CD4-positive, alpha-beta T cell treated with Interleukin-1 beta for 1 hour (primary cell): ENCODE results near the gene PRKCH.
"Not testable (repeated sequence)": the region's sequence is repeated elsewhere in the genome, so short reads cannot be mapped to it uniquely, and the experiment has no call there.

ENCODE experiments used
- DNase-seq, 2 donors: peaks; one replicate each; pipeline ENCODE4 v3.0.0-alpha.2; 2020 to 2022

The PRKCH gene

GRCh38 chr14:61516964-61517653 is 195.7 kb downstream of the PRKCH start:
- DNase-seq = no peak

DNA sequence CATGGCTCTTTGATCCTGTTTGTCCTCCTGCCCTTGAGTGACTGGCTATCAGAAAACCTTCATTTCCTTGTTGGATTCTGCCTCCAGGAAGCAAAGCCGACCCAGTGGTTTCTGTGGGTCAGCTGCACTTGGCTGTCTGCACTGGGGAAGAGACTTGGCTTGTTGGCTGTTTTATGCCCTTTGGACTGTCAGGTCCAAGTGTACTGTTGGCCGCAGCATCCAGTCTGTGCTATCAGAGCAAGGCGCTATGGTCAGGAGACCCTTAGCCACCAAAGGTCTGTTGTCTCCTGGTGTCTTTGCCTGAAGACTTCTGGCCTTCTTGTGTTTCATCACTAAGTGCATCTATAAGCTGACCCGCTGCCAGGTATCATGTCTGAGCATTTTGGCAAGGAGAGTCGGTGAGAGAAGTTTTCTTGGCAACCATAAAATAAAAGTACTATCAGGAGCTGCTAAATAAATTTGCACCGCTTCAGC is 196.6 kb downstream of the PRKCH start:
- no peak for DNase-seq

DNA sequence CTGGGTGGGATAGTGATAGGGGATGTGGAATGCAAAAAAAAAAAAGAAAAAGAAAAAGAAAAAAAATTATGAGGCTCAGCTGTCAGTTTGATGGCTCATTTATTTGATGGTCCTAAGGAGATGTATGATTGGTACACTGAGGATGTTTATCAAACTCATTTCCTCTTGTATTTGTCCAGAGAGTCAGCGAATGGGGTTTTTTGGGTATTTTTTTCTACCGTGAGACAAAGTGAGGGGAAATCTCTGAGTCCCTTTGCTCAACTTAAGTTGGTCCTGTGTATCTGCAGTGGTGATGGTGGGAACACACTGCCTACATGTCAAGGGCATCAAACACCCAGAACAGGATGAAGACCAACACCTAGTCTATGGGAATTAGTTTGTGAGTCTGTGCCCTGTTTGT is 197.0 kb downstream of the PRKCH start:
- no peak for DNase-seq

GRCh38 chr14:61519106-61519505 is 197.7 kb downstream of the PRKCH start:
- no peak for DNase-seq

- DNase-seq = no peak
Observed at GRCh38 chr14:61519735-61520134, 198.4 kb downstream of the PRKCH start.

DNA sequence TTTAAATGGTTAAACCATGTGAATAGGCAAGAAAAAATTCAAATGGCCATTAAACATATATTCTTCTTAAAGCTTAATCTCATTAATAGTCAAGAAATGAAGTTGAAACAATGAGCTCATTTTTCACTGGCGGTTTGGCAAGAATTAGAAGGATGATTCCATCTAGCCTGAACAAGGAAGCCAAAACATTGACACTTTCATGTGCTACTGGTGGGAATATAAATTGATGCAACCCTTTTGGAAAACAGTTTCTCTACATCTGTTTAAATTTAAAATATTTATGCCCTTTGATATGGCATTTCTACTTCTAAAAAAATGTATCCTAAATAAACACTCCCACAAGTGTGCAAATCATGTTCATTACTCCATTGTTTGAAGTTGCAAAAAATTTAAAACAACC is 199.2 kb downstream of the PRKCH start:
- no peak for DNase-seq

- no peak for DNase-seq
Observed at GRCh38 chr14:61521773-61522172, 200.4 kb downstream of the PRKCH start.

DNA sequence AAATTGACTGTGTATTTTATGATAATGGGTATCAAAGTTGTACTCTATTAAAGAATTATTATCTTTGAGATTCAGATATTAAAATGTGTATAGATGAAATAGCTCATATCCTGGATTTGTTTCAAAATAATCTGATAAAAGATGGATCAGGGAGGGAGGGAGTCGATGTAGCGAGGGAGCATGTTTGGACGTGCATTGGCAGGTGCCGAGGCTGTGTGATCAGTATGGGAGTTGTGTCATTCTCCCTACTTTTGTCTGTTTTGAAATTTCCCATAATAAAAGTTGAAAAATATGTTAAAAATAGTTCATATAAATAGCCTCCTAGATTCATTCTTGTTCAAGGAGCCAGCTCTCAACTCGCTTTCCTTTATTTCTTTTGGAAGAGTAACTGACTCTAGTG is 202.4 kb downstream of the PRKCH start:
- no peak for DNase-seq

- no peak for DNase-seq
Observed at GRCh38 chr14:61524211-61524806, 202.9 kb downstream of the PRKCH start.

DNA sequence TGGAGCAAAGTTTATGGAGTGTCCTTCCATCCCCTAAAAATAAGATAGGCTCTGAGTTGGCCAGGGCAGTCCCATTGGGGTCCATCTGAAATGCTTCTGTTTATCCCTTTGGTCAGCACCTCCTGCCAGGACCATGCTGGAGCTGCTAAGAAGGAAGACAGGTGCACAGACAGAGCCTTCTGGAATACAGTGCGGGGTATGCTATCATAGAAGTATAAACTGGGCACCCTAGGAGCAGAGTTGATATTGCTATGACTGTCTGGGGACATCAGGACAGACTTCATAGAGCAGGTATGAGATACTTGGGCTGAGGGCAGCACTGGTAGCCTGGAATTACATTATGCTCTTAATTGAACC is 203.5 kb downstream of the PRKCH start:
- DNase-seq = no peak

DNA sequence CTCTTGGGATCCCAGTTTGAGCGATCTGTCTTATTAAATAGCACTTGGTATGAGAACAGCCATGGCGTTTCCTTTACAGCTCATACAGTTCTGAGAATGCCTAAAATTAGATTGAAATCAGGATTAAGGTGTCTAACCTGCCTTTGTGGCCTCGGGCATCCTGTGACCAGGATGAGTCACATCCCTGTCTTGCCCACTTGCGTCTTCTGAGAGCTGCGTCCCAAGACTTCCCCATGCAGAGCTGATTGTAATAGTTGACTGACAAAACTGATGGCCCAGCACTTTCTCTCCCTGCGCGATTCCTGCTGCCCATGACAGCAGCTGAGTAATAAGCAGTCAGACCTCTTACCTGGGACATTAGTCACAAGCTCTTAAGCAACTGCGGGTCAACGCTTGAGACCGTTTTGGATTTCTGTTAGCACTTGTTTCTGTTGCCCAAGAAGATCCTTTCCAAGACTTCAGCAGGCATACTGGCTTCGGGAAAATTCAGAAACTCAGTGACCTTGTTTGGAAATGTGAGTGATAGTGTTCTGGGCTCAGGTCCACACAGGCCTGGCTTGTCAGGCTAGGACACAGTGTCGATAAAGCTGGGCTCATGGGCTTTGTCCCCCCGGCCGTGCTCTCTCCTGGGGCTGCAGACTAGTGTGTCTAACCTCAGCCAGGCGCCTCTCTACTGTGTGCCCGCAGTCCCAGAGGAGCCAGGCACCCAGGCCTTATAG is 204.1 kb downstream of the PRKCH start:
- peak; percentile 38 to 82 for DNase-seq

DNA sequence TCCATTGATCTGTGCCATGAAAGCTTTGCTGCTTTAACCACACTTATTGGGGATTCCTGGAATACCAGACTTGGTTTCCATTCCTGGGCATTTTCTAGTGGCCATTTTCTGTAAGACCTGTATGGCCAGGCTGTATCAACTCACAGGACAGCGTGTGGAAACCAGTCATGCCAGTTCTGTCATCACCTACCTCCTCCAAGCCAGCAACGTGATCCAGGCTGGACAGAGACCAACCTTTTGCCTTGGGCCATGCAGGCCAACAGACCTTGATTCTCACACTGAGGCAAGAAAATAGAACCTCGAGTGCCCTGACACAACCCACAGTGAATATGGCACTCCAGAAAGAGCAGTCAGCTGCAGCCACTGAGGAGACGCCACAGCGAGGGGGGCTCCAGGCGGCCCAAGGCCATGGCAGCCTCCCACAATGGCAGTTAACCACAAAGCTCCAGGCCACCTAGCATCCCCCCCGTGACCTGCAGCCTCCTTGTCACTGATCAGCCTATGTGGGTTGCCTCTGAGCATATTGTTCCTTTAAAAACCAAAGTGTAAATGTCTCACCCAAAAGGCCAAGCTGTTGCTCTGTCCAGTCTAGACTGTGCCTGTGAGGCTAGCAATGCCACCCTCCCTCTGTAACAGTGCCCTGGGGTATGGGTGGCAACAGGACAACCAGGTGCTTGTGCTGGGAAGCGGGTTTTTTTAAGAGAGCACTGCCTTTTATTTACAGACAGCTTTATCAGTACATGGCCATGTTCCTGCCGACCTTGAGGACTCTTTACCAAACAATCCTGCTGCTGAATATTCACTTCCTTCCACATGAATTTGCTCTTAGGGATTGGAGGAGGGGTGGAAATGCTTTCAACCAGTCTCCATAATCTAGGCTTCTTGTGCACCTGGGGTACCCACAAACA is 205.3 kb downstream of the PRKCH start:
- no peak for DNase-seq

DNA sequence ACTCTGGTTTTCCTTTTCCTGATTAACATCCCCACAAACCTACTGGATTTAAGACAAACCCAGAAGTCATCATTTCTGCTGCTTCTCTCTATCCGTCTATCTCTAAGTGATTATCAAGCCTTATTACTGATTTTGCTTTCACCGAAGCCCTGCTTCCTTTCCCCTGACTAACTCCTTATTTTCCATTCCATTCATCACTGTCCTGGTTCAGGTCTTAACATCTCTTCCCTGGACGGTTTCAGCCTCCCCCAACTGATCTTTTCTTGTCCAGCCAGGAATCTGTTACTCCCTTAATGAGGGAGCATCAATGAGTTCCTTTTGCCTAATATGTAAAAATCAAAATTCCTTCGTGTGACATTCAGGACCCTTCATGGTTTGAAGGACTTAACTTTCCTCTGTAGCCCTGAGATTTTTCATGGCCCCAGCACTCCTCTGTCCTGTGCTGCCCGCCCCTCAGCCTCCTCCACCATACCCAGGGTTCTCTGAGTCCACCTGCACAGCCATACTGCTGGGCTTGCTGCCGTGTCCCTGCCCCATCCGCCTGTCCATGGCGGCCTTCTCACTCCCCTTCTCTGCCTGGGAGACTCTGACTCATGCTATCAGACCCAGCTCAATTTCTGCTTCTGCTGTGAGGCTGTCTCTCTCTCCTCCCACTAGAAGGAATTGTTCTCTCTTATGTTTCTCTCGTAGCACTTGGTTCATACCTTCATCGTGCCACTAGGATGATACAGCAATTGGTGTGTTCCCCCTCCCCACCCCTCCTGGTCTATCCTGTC is 206.1 kb downstream of the PRKCH start:
- DNase-seq = no peak

DNA sequence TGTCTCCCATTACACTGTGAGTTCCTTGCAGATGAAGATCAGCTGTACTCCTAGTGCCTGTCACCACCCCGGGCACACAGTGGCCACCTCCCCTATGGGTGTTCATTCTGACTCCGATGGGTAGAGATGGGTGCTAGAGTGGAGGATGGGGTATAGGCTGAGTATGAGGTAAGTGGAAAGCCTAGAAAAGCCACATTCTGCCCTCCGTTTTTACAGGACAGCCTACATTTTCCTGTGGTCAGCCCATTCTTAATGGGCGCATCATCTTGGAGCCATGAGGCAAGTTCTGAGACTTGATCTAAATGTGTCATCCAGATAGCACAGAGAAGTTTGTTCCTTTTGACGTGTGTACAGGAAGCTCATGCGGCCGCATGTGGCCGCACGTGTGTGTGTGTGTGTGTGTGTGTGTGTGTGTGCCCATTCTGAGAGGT is 207.2 kb downstream of the PRKCH start:
- peak; percentile 13 to 25 for DNase-seq

DNA sequence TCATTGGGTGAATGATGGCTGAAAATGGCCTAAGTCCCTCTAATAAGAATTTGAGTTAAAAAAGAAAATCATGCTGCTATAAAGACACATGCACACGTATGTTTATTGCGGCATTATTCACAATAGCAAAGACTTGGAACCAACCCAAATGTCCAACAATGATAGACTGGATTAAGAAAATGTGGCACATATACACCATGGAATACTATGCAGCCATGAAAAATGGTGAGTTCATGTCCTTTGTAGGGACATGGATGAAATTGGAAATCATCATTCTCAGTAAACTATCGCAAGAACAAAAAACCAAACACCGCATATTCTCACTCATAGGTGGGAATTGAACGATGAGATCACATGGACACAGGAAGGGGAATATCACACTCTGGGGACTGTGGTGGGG is 208.0 kb downstream of the PRKCH start:
- DNase-seq = not testable (repeated sequence)

DNA sequence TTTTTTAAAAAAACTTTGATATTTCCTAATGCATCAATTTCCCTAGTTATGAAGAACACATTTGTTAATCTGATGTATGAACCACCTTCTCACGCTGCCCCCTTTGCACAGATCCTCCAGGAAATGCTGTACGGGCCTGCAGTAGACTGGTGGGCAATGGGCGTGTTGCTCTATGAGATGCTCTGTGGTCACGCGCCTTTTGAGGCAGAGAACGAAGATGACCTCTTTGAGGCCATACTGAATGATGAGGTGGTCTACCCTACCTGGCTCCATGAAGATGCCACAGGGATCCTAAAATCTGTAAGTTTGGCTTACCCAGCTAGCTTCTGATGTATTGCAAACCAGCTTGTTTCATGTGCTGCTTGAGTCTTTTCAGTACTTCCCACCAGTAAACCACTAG is 208.9 kb downstream of the PRKCH start:
- no peak for DNase-seq

GRCh38 chr14:61530896-61531295 is 209.5 kb downstream of the PRKCH start:
- no peak for DNase-seq

GRCh38 chr14:61531465-61532122 is 210.2 kb downstream of the PRKCH start:
- DNase-seq = no peak

GRCh38 chr14:61532123-61532505 is 210.7 kb downstream of the PRKCH start:
- DNase-seq = no peak

DNA sequence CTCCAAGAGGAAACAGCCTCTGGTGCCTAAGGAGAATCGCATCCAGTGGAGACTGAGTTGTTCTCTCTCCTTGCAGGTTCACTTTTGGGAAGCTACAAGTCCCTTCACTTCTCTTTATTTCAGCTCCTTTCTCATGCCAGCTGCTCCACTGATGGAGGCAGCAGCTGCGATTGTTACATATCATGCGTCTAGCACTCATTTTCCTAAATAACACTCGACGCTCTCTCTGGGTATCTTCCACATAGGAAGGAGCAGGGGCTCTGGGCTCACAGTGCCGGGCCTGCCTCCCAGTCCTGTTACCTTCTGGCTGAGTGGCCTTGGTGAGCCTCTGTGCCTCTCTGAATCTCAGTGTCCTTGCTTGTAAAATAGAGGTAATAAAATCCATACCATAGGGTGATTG is 211.4 kb downstream of the PRKCH start:
- DNase-seq = no peak

GRCh38 chr14:61533513-61534255 is 212.3 kb downstream of the PRKCH start:
- DNase-seq = no peak
